ENCODE results near the gene ANXA11. TPM values are rescaled to one million over a fixed set of nuclear protein-coding genes. Genes with fewer than 3 reads are reported as not detected.

ANXA11 gene
- total RNA-seq, 2 donors from 2014 or later: 130 to 198 TPM

DNA sequence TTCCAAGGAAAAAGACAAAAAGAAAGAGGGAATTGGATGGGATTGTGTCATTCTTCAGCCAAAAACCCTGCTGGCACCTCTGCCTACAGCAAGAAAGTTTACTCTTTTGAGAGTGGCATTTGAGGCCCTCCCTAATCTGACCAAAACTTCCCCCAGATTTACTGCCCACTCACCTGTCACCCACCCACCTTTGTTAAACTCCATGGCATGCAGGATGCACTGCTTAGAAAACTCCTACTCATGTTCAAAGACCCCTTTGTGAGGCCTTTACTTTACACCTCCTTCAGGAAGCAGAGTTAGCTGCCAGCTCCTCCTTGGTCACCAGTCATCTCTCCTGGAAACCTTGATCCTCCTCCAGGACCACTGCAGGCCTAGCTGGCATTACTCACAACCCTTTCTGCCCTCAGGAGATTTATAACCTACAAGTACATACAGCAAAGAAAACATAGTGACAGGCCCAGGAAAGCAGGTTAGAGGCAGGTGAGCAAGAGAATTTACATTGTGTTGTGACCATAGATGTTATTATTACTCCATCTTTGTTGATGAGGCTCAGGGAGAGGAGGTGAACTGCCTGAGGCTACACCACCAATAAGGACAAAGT lies 83.1 kb downstream of the ANXA11 start:
- ATAC-seq (ENCODE audit: insufficient number of reproducible peaks, low FRiP score, low read depth) (no peak), DNase-seq (ENCODE audit: low spot score) (no peak)
- Histone ChIP-seq H3K27ac (no peak overlapping the region), H3K27me3 (replicated peaks; ENCODE audit: insufficient read depth) (no peaks in the 10 kb centered on the region), H3K4me3 (no peak overlapping the region), H3K9me3 (no peaks in the 10 kb centered on the region), H3K36me3 (no peaks in the 10 kb centered on the region), H3K4me1 (ENCODE audit: control insufficient read depth in 1 of 2, low read depth in 2 of 2) (no peaks in the 10 kb centered on the region)
- TF ChIP-seq CTCF (IDR thresholded peaks at IDR 0.05): no peak

GRCh38 chr10:80118669-80119068 lies 86.7 kb downstream of the ANXA11 start:
- ATAC-seq (ENCODE audit: insufficient number of reproducible peaks, low FRiP score, low read depth) (no peak), DNase-seq (ENCODE audit: low spot score) (no peak)
- no peaks in the 10 kb centered on the region for H3K27me3 ChIP-seq (replicated peaks; ENCODE audit: insufficient read depth)
- H3K4me3 ChIP-seq: no peak overlapping the region
- no peaks in the 10 kb centered on the region for H3K9me3 ChIP-seq
- no peak overlapping the region for H3K27ac ChIP-seq
- no peaks in the 10 kb centered on the region for H3K4me1 ChIP-seq (ENCODE audit: control insufficient read depth in 1 of 2, low read depth in 2 of 2)
- no peaks in the 10 kb centered on the region for H3K36me3 ChIP-seq
- no peak for TF ChIP-seq CTCF (IDR thresholded peaks at IDR 0.05)

DNA sequence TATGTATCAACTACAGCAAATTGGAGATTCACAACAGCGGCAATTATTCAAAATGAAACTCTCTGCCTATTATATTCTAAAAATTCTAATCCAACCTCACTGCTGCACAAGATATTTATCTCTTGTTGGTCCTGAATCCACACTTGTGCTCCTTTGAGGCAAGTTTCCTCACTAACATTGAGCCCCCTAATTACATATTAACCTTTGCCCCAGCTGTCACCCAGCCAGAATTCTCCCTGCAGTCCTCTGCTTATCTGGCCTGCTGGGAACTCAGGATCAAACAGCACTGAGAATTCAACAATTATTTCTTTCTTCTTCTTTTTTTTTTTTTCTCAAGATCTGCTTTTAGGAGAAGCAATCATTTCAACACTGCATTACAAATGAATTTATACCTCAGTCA lies 94.4 kb downstream of the ANXA11 start:
- Histone ChIP-seq H3K36me3 (no peaks in the 10 kb centered on the region), H3K27me3 (replicated peaks; ENCODE audit: insufficient read depth) (no peaks in the 10 kb centered on the region), H3K4me3 (no peak overlapping the region), H3K9me3 (peaks cover 8% of the 10 kb centered on the region), H3K27ac (peak overlapping the region in 1 of 2 donors; percentile 23), H3K4me1 (ENCODE audit: control insufficient read depth in 1 of 2, low read depth in 2 of 2) (peaks cover 0 to 16% of the 10 kb centered on the region in 2 donors)
- no peak for DNase-seq (ENCODE audit: low spot score)
- no peak for TF ChIP-seq CTCF (IDR thresholded peaks at IDR 0.05)
- ATAC-seq (ENCODE audit: insufficient number of reproducible peaks, low FRiP score, low read depth): no peak

- no peak for DNase-seq (ENCODE audit: low spot score)
- H3K36me3 ChIP-seq: no peaks in the 10 kb centered on the region
- H3K4me3 ChIP-seq: no peak overlapping the region
- TF ChIP-seq CTCF (IDR thresholded peaks at IDR 0.05): no peak
- peaks cover 8% of the 10 kb centered on the region for H3K9me3 ChIP-seq
- ATAC-seq (ENCODE audit: insufficient number of reproducible peaks, low FRiP score, low read depth): no peak
- peaks cover 0 to 34% of the 10 kb centered on the region in 2 donors for H3K4me1 ChIP-seq (ENCODE audit: control insufficient read depth in 1 of 2, low read depth in 2 of 2)
- H3K27me3 ChIP-seq (replicated peaks; ENCODE audit: insufficient read depth): no peaks in the 10 kb centered on the region
- no peak overlapping the region for H3K27ac ChIP-seq
Observed at GRCh38 chr10:80108576-80109239, 96.6 kb downstream of the ANXA11 start.

DNA sequence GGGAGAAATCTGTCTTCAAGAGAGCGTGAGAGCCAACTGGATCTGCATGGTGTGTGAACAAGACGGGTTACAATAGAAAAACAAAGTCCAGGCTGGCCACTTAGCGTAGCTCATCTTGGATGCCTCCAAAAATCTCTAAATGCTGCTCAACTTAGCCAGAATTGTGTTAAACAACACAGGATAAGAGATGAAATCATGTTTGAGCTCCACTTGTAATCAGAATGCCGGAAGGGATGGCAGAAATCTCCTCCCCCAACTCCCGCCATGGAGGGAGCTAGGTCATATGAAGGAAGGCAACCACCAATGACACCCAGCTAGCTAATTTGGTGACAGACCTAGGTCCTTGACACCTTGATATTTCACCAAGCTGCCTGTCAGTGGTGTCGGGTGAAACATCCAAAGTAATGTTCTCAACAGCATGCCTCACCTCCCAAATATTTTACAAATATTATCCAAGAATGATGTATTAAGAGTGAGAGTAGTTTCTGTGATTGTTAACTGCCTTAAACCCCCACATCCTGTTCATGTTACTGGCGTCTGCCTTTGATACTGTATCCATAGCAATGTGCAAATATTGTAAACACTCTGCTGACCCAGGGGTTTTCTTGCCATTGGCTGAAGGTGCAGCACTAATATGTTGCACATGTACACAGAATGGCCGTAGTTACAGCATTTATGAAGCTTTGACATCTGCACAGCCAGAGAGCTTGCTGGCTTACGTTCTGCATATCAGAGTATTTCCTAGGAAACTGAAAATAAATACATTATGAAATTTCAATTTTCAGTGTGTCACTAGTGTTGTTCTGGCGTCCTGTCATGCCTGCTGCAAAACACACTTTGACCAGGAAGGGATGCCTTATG lies 101.0 kb downstream of the ANXA11 start:
- peak overlapping the region; percentile 24 to 39 for H3K27ac ChIP-seq
- H3K9me3 ChIP-seq: peaks cover 8% of the 10 kb centered on the region
- no peak for DNase-seq (ENCODE audit: low spot score)
- H3K4me1 ChIP-seq (ENCODE audit: control insufficient read depth in 1 of 2, low read depth in 2 of 2): peaks cover 0 to 21% of the 10 kb centered on the region in 2 donors
- TF ChIP-seq CTCF (IDR thresholded peaks at IDR 0.05): no peak
- H3K27me3 ChIP-seq (replicated peaks; ENCODE audit: insufficient read depth): no peaks in the 10 kb centered on the region
- ATAC-seq (ENCODE audit: insufficient number of reproducible peaks, low FRiP score, low read depth): no peak
- H3K4me3 ChIP-seq: peak overlapping the region; percentile 15
- H3K36me3 ChIP-seq: no peaks in the 10 kb centered on the region
